Uterus (tissue), 2 donors: ENCODE measurements around the gene ISG15.

Source experiments
- CTCF ChIP-seq, 4 experiments: fragments of 200-600 bp in 2 of 4; fragments of 450-650 bp in 2 of 4; sonication (generic) in 2 of 4; IDR thresholded peaks; one replicate each; pipeline ENCODE4 v1.5.1; 2016 to 2019; ENCODE audit warnings: antibody characterized with exemption in 4 of 4, mild to moderate bottlenecking in 2 of 4, moderate library complexity in 1 of 4
- POLR2A ChIP-seq, 2 donors: fragments of 450-650 bp; IDR thresholded peaks; one replicate each; pipeline ENCODE4 v1.6.1; 2016; ENCODE audit warnings: antibody characterized with exemption in 2 of 2, mild to moderate bottlenecking in 1 of 2, moderate library complexity in 1 of 2

GRCh38 chr1:1000357-1001056, 12.8 kb upstream of the ISG15 start:
- TF ChIP-seq CTCF (IDR thresholded peaks at IDR 0.05) = peak in 2 of 4 experiments; percentile 9 to 31
- peak; percentile 50 to 72 for TF ChIP-seq POLR2A (IDR thresholded peaks at IDR 0.05)
